Glutamatergic neuron (in vitro differentiated cells): Measurements from ENCODE around the gene ITPA. TPM values are rescaled to one million over a fixed set of nuclear protein-coding genes. Genes with fewer than 3 reads are reported as not detected.

Experiments
- DNase-seq: peaks from one replicate; pipeline ENCODE4 v3.0.0; 2022
- H3K27ac Mint-ChIP-seq: one replicate; pipeline ENCODE4 v1.8.0; 2020; ENCODE audit warnings: mild to moderate bottlenecking, mixed read lengths, inconsistent platforms; ENCODE audit not compliant: unreplicated experiment
- H3K27me3 Mint-ChIP-seq: one replicate; pipeline ENCODE4 v1.8.0; 2020; ENCODE audit warnings: mild to moderate bottlenecking, moderate library complexity, mixed read lengths, inconsistent platforms; ENCODE audit not compliant: unreplicated experiment
- H3K36me3 Mint-ChIP-seq: one replicate; pipeline ENCODE4 v1.8.0; 2020; ENCODE audit warnings: mild to moderate bottlenecking, mixed read lengths, inconsistent platforms; ENCODE audit not compliant: unreplicated experiment
- H3K4me1 Mint-ChIP-seq: one replicate; pipeline ENCODE4 v1.8.0; 2020; ENCODE audit warnings: mild to moderate bottlenecking, low read depth, mixed read lengths, inconsistent platforms; ENCODE audit not compliant: unreplicated experiment
- H3K4me3 Mint-ChIP-seq: one replicate; pipeline ENCODE4 v1.8.0; 2020; ENCODE audit warnings: mild to moderate bottlenecking, mixed read lengths, inconsistent platforms; ENCODE audit not compliant: unreplicated experiment
- H3K9me3 Mint-ChIP-seq: one replicate; pipeline ENCODE4 v1.8.0; 2020; ENCODE audit warnings: mild to moderate bottlenecking, moderate library complexity, mixed read lengths, inconsistent platforms; ENCODE audit not compliant: unreplicated experiment
- total RNA-seq: library from RNA; stranded (reverse); fragmentation: NEBNext Ultra II Directional; extraction: Animal tissue kit (Norgen Biotek cat#: 25700); gene quantifications from one replicate; pipeline ENCODE4 v1.2.1, GENCODE V29; 2021; ENCODE audit not compliant: unreplicated experiment
- TF ChIP-seq, protein P1 (sequence below): fragments of 200-600 bp; sonication (generic); IDR thresholded peaks from one replicate; pipeline ENCODE4 v1.5.0; 2021; ENCODE audit not compliant: partially characterized antibody, unreplicated experiment

Gene ITPA
- total RNA-seq, 1 donor from 2014 or later: 72.1 TPM

DNA sequence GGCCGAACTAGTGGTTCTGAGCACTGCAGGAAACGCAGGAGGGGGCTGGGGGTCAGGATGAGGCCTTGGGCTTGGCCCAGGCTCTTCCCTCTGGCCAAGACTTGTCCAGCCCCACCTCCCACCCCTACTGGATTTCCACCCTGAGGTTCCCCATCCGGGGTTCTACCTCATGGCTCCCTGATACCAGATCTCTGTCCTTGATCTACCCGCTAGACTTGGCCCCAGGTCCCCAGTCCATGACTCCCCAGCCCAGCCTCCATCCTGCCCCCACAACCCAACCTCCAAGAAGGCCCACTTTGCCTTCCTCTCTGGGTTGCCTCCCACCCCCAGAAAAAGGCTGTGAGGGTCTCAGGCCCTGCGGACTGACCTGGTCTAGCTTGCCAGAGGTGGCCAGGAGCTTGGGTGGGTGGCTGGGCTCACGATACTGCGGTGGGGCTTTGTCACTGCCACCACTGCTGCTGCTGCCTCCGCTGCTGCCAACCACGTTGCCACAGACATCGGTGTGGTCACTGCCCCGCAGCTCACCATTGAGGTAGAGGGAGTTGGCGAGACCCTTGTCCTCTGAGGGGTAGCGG lies 42.9 kb upstream of the ITPA start:
- TF ChIP-seq, protein P1, sequence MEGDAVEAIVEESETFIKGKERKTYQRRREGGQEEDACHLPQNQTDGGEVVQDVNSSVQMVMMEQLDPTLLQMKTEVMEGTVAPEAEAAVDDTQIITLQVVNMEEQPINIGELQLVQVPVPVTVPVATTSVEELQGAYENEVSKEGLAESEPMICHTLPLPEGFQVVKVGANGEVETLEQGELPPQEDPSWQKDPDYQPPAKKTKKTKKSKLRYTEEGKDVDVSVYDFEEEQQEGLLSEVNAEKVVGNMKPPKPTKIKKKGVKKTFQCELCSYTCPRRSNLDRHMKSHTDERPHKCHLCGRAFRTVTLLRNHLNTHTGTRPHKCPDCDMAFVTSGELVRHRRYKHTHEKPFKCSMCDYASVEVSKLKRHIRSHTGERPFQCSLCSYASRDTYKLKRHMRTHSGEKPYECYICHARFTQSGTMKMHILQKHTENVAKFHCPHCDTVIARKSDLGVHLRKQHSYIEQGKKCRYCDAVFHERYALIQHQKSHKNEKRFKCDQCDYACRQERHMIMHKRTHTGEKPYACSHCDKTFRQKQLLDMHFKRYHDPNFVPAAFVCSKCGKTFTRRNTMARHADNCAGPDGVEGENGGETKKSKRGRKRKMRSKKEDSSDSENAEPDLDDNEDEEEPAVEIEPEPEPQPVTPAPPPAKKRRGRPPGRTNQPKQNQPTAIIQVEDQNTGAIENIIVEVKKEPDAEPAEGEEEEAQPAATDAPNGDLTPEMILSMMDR: no peak
- peaks cover 8% of the 10 kb centered on the region for H3K27me3 Mint-ChIP-seq
- DNase-seq: no peak
- H3K4me1 Mint-ChIP-seq: peaks cover 23% of the 10 kb centered on the region
- H3K27ac Mint-ChIP-seq: no peak overlapping the region
- peaks cover 3% of the 10 kb centered on the region for H3K9me3 Mint-ChIP-seq
- H3K36me3 Mint-ChIP-seq: no peaks in the 10 kb centered on the region
- H3K4me3 Mint-ChIP-seq: no peak overlapping the region

DNA sequence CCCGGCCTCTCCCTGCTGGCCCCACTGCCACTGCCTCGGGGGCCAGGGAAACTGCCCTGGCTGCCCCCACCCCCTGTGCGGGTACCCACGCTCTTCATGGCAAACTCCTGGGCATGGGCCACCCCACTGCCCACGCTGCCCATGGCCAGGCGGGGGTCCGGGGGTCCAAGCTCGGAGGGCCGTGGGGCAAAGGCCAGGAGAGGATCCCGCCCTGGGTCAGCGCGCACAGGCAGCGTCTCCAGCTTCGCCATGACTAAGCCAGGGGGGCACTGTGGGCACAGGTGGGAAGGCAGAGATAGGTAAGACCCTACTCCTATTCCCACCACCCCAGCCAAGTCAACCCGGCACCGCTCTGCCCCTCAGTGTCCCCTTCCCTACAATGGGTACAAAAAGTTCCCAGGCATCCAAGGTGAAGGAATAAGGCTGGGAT lies 42.4 kb upstream of the ITPA start:
- no peak overlapping the region for H3K4me3 Mint-ChIP-seq
- DNase-seq: no peak
- H3K9me3 Mint-ChIP-seq: peaks cover 7% of the 10 kb centered on the region
- no peaks in the 10 kb centered on the region for H3K36me3 Mint-ChIP-seq
- TF ChIP-seq, protein P1: no peak
- peaks cover 25% of the 10 kb centered on the region for H3K4me1 Mint-ChIP-seq
- peaks cover 9% of the 10 kb centered on the region for H3K27me3 Mint-ChIP-seq
- H3K27ac Mint-ChIP-seq: no peak overlapping the region

DNA sequence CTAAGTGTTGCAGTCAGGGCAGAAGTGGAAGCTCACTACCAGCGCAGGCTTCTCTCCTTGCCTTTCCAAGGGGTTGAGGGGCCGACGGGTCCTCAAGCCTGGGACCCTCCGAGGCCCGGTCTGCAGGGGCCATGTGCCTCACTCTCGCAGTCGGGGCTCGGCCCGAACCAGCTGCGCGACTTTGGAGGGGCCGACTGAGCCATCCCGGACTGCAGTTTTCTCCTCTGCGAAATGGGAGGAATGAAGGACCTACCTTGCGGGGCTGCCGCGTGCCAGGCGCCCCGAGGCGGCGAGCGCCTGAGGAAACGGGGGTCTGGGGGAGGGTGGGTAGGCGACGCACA lies 41.6 kb upstream of the ITPA start:
- H3K9me3 Mint-ChIP-seq: peaks cover 12% of the 10 kb centered on the region
- H3K27me3 Mint-ChIP-seq: peaks cover 13% of the 10 kb centered on the region
- TF ChIP-seq, protein P1: no peak
- H3K27ac Mint-ChIP-seq: no peak overlapping the region
- H3K36me3 Mint-ChIP-seq: no peaks in the 10 kb centered on the region
- no peak for DNase-seq
- no peak overlapping the region for H3K4me3 Mint-ChIP-seq
- peaks cover 28% of the 10 kb centered on the region for H3K4me1 Mint-ChIP-seq

DNA sequence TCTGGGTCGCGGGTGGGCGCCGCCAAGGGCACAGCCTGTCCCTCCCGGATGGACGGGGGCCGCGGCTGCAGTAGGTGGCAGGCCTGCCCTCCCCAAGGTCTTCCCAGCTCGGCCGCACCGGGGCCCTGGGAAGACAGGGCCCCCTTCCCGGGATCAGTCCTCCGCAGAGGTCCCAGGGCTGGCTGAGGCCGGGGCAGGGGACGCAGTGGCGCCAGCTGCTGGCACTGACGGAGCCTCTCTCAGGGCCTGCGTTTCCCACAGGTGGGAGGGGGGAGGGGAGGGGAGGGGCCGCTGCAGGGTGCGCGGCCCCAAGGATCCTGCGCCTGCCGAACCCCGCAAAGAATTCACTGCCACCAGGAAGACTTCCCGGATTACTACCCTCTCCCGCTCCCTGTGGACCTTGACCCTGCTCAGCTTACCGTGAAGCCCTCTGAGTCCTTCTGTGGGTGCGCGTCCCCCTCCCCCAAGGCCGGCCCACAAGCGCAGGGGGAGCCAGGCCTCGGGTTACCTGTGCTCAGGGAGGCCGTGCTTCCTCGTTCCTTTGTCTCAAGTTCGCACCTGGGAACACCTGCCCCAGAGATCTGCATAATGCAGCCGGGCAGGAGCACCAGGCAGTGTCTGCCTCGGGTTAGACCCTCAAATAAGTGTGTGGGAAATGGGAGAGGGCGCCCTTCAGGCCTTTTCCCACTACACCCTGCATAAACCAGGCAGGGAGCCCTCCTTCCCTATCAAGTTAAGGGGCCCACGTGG lies 41.0 kb upstream of the ITPA start:
- Mint-ChIP-seq H3K36me3 (no peaks in the 10 kb centered on the region), H3K27ac (no peak overlapping the region), H3K4me1 (peaks cover 23% of the 10 kb centered on the region), H3K9me3 (peaks cover 11% of the 10 kb centered on the region), H3K4me3 (peak overlapping the region; percentile 57), H3K27me3 (peaks cover 10% of the 10 kb centered on the region)
- TF ChIP-seq, protein P1: no peak
- DNase-seq: peak; percentile 41
